Chondrocyte (in vitro differentiated cells): ENCODE measurements around the gene AUTS2. TPM values are rescaled to one million over a fixed set of nuclear protein-coding genes. Genes with fewer than 3 reads are reported as not detected.

Experiments
- DNase-seq: peaks from one replicate; pipeline ENCODE4 v3.0.0; 2021; ENCODE audit warnings: mixed read lengths, low spot score
- H3K27ac Mint-ChIP-seq: one replicate; pipeline ENCODE4 v1.8.0; 2021; ENCODE audit warnings: mild to moderate bottlenecking, moderate library complexity, mixed read lengths; ENCODE audit not compliant: unreplicated experiment
- H3K27me3 Mint-ChIP-seq: 2 replicates; pipeline ENCODE4 v1.8.0; 2021; ENCODE audit warnings: low read depth, mixed read lengths
- H3K36me3 Mint-ChIP-seq: 2 replicates; pipeline ENCODE4 v1.8.0; 2021; ENCODE audit warnings: low read depth, mixed read lengths
- H3K4me1 Mint-ChIP-seq: 2 replicates; pipeline ENCODE4 v1.8.0; 2021; ENCODE audit warnings: low read depth, mild to moderate bottlenecking, mixed read lengths
- H3K4me3 Mint-ChIP-seq: one replicate; pipeline ENCODE4 v1.8.0; 2021; ENCODE audit warnings: mild to moderate bottlenecking, moderate library complexity, mixed read lengths; ENCODE audit not compliant: unreplicated experiment
- H3K9me3 Mint-ChIP-seq: 2 replicates; pipeline ENCODE4 v1.8.0; 2021; ENCODE audit warnings: low read depth, mixed read lengths
- CTCF ChIP-seq: fragments of 200-600 bp; sonication (generic); IDR thresholded peaks from 2 replicates; pipeline ENCODE4 v1.5.0; 2021; ENCODE audit warnings: antibody characterized with exemption, mild to moderate bottlenecking, moderate library complexity
- total RNA-seq: library from RNA; stranded (reverse); gene quantifications from 3 replicates; pipeline ENCODE4 v1.2.1, GENCODE V29; 2021

AUTS2 gene
- total RNA-seq, 1 donor from 2014 or later: 31.5 TPM

DNA sequence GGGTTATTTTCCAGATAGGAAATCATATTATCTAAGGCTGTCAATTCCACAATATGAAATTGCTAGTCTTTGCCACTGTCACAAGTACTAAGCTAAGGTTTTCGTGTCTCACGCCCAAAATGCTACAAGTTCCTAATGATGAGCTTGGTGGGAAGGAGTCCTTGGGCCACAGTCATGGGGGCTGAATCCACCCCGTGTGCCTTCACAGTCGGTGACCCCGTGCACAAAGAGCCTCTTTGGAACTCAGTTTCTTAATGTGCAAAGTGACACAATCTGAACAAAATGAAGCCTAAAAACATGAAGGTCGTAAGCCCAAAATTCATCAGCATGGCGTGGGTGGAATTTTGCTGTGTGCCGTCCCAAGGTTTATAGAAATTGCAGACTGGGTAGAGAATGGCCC, 1196.7 kb downstream of the AUTS2 start:
- no peaks in the 10 kb centered on the region for H3K4me1 Mint-ChIP-seq
- H3K36me3 Mint-ChIP-seq: peaks cover 23% of the 10 kb centered on the region
- no peak for TF ChIP-seq CTCF
- DNase-seq: no peak
- no peak overlapping the region for H3K27ac Mint-ChIP-seq
- peaks cover 2% of the 10 kb centered on the region for H3K9me3 Mint-ChIP-seq
- H3K4me3 Mint-ChIP-seq: no peak overlapping the region
- no peaks in the 10 kb centered on the region for H3K27me3 Mint-ChIP-seq

GRCh38 chr7:70795948-70796347, 1197.7 kb downstream of the AUTS2 start:
- H3K9me3 Mint-ChIP-seq: peaks cover 12% of the 10 kb centered on the region
- no peaks in the 10 kb centered on the region for H3K4me1 Mint-ChIP-seq
- H3K27me3 Mint-ChIP-seq: no peaks in the 10 kb centered on the region
- TF ChIP-seq CTCF: no peak
- no peak overlapping the region for H3K4me3 Mint-ChIP-seq
- no peak for DNase-seq
- H3K27ac Mint-ChIP-seq: no peak overlapping the region
- peaks cover 25% of the 10 kb centered on the region for H3K36me3 Mint-ChIP-seq

GRCh38 chr7:70797109-70797514, 1198.8 kb downstream of the AUTS2 start:
- no peaks in the 10 kb centered on the region for H3K4me1 Mint-ChIP-seq
- H3K9me3 Mint-ChIP-seq: peaks cover 19% of the 10 kb centered on the region
- no peaks in the 10 kb centered on the region for H3K27me3 Mint-ChIP-seq
- DNase-seq: no peak
- no peak for TF ChIP-seq CTCF
- H3K36me3 Mint-ChIP-seq: peaks cover 24% of the 10 kb centered on the region
- H3K4me3 Mint-ChIP-seq: no peak overlapping the region
- no peak overlapping the region for H3K27ac Mint-ChIP-seq

- TF ChIP-seq CTCF: no peak
- Mint-ChIP-seq H3K36me3 (peaks cover 16% of the 10 kb centered on the region), H3K4me3 (no peak overlapping the region), H3K27ac (no peak overlapping the region), H3K4me1 (no peaks in the 10 kb centered on the region), H3K9me3 (peaks cover 29% of the 10 kb centered on the region), H3K27me3 (no peaks in the 10 kb centered on the region)
- DNase-seq: no peak
These were observed 1201.6 kb downstream of the AUTS2 start for GRCh38 chr7:70799841-70800405.

GRCh38 chr7:70805360-70805759, 1207.1 kb downstream of the AUTS2 start:
- Mint-ChIP-seq H3K4me3 (no peak overlapping the region), H3K27ac (no peak overlapping the region), H3K4me1 (no peaks in the 10 kb centered on the region), H3K36me3 (peaks cover 6% of the 10 kb centered on the region), H3K27me3 (peaks cover 9% of the 10 kb centered on the region), H3K9me3 (peaks cover 23% of the 10 kb centered on the region)
- no peak for TF ChIP-seq CTCF
- DNase-seq: no peak
